ENCODE data around the gene DCTN3. TPM values are rescaled to one million over a fixed set of nuclear protein-coding genes. Genes with fewer than 3 reads are reported as not detected.

DCTN3 gene
- total and polyA plus RNA-seq, 9 of the 15 experiments (the other 6 are each of a cell fraction or from before 2014, with no cell fraction given), result 11.0 to 51.0 (median 41.9) TPM

- TF ChIP-seq MNT (conservative IDR thresholded peaks at IDR 0.05) (no peak), CTCF (IDR thresholded peaks at IDR 0.05 in 2 of 3, conservative IDR thresholded peaks at IDR 0.05 in 1 of 3; ENCODE audit: insufficient read depth in 2 of 3, low read depth in 1 of 3, low read length in 3 of 3) (peak; percentile 74 to 82 (median 81)), ZNF311 (CRISPR knock-in tag; IDR thresholded peaks at IDR 0.05) (no peak), VEZF1 (CRISPR knock-in tag; IDR thresholded peaks at IDR 0.05) (0 out of 2 replicates have a peak, but pooled peaks have one; percentile 13), REST (IDR thresholded peaks at IDR 0.05; ENCODE audit: borderline replicate concordance) (peak; percentile 47; the same call in 1 of the 2 replicates), REST (CRISPR knock-in tag; IDR thresholded peaks at IDR 0.05; ENCODE audit: low read depth) (no peak), ZNF280A (IDR thresholded peaks at IDR 0.05; ENCODE audit: low read depth, partially characterized antibody) (no peak), ZBED1 (IDR thresholded peaks at IDR 0.05) (no peak), MYBL2 (IDR thresholded peaks at IDR 0.05; ENCODE audit: low read depth) (no peak), MYBL2 (CRISPR knock-in tag; IDR thresholded peaks at IDR 0.05; ENCODE audit: borderline replicate concordance) (no peak)
Observed at GRCh38 chr9:34633851-34634550, 13.7 kb upstream of the DCTN3 start (continued).

All from K562 (cell line).